Measurements from ENCODE around the gene SPPL2B.
"Not testable (repeated sequence)": the region's sequence is repeated elsewhere in the genome, so short reads cannot be mapped to it uniquely, and the experiment has no call there.

The SPPL2B gene

GRCh38 chr19:2382530-2383222 is 54.2 kb downstream of the SPPL2B start:
- H3K9me3 Mint-ChIP-seq, result peaks cover 8% of the 10 kb centered on the region
- H3K4me1 Mint-ChIP-seq (ENCODE audit: low read depth), result peaks cover 6% of the 10 kb centered on the region
- peaks cover 8% of the 10 kb centered on the region for H3K36me3 Mint-ChIP-seq (ENCODE audit: low read depth)
- no peak overlapping the region for H3K27ac Mint-ChIP-seq
- no peaks in the 10 kb centered on the region for H3K27me3 Mint-ChIP-seq
- no peak overlapping the region for H3K4me3 Mint-ChIP-seq

- Mint-ChIP-seq H3K4me1 (ENCODE audit: low read depth) (peaks cover 6% of the 10 kb centered on the region), H3K27ac (no peak overlapping the region), H3K27me3 (no peaks in the 10 kb centered on the region)
Observed at GRCh38 chr19:2385053-2385721, 56.7 kb downstream of the SPPL2B start.

GRCh38 chr19:2387367-2388288 is 59.1 kb downstream of the SPPL2B start:
- H3K36me3 Mint-ChIP-seq (ENCODE audit: low read depth), result no peaks in the 10 kb centered on the region
- no peak overlapping the region for H3K27ac Mint-ChIP-seq
- peaks cover 9% of the 10 kb centered on the region for H3K4me1 Mint-ChIP-seq (ENCODE audit: low read depth)
- H3K27me3 Mint-ChIP-seq, result no peaks in the 10 kb centered on the region
- no peaks in the 10 kb centered on the region for H3K9me3 Mint-ChIP-seq
- H3K4me3 Mint-ChIP-seq, result no peak overlapping the region

More at GRCh38 chr19:2385053-2385721, 56.7 kb downstream of the SPPL2B start:
- no peak overlapping the region for H3K4me3 Mint-ChIP-seq
- H3K9me3 Mint-ChIP-seq, result no peaks in the 10 kb centered on the region
- H3K36me3 Mint-ChIP-seq (ENCODE audit: low read depth), result no peaks in the 10 kb centered on the region

- Mint-ChIP-seq H3K4me3 (no peak overlapping the region), H3K36me3 (ENCODE audit: low read depth) (no peaks in the 10 kb centered on the region), H3K9me3 (no peaks in the 10 kb centered on the region), H3K27ac (no peak overlapping the region), H3K27me3 (peaks cover 4% of the 10 kb centered on the region), H3K4me1 (ENCODE audit: low read depth) (peaks cover 12% of the 10 kb centered on the region)
Observed at GRCh38 chr19:2389594-2389993, 61.1 kb downstream of the SPPL2B start.

- H3K27ac Mint-ChIP-seq, result no peak overlapping the region
- peaks cover 12% of the 10 kb centered on the region for H3K4me1 Mint-ChIP-seq (ENCODE audit: low read depth)
- no peaks in the 10 kb centered on the region for H3K9me3 Mint-ChIP-seq
Observed at GRCh38 chr19:2391118-2391725, 62.7 kb downstream of the SPPL2B start.

GRCh38 chr19:2392366-2392765 is 63.9 kb downstream of the SPPL2B start:
- no peaks in the 10 kb centered on the region for H3K36me3 Mint-ChIP-seq (ENCODE audit: low read depth)
- no peak overlapping the region for H3K4me3 Mint-ChIP-seq
- H3K9me3 Mint-ChIP-seq, result no peaks in the 10 kb centered on the region
- H3K27me3 Mint-ChIP-seq, result peaks cover 4% of the 10 kb centered on the region
- peaks cover 12% of the 10 kb centered on the region for H3K4me1 Mint-ChIP-seq (ENCODE audit: low read depth)
- no peak overlapping the region for H3K27ac Mint-ChIP-seq

More at GRCh38 chr19:2391118-2391725, 62.7 kb downstream of the SPPL2B start:
- Mint-ChIP-seq H3K4me3 (no peak overlapping the region), H3K36me3 (ENCODE audit: low read depth) (no peaks in the 10 kb centered on the region), H3K27me3 (peaks cover 4% of the 10 kb centered on the region)

GRCh38 chr19:2392899-2393298 is 64.4 kb downstream of the SPPL2B start:
- not testable (repeated sequence) for H3K9me3 Mint-ChIP-seq; H3K27ac Mint-ChIP-seq; H3K4me3 Mint-ChIP-seq; H3K27me3 Mint-ChIP-seq; H3K36me3 Mint-ChIP-seq (ENCODE audit: low read depth)
- H3K4me1 Mint-ChIP-seq (ENCODE audit: low read depth), result peaks cover 12% of the 10 kb centered on the region

GRCh38 chr19:2394054-2394441 is 65.6 kb downstream of the SPPL2B start:
- Mint-ChIP-seq H3K36me3 (ENCODE audit: low read depth) (no peaks in the 10 kb centered on the region), H3K4me3 (no peak overlapping the region), H3K27me3 (peaks cover 4% of the 10 kb centered on the region), H3K27ac (no peak overlapping the region), H3K4me1 (ENCODE audit: low read depth) (peaks cover 12% of the 10 kb centered on the region), H3K9me3 (no peaks in the 10 kb centered on the region)

- Mint-ChIP-seq H3K9me3 (no peaks in the 10 kb centered on the region), H3K27ac (no peak overlapping the region), H3K4me3 (peak overlapping the region; percentile 56), H3K36me3 (ENCODE audit: low read depth) (no peaks in the 10 kb centered on the region), H3K4me1 (ENCODE audit: low read depth) (peaks cover 12% of the 10 kb centered on the region), H3K27me3 (peaks cover 4% of the 10 kb centered on the region)
Observed at GRCh38 chr19:2394442-2395292, 66.2 kb downstream of the SPPL2B start.

- H3K9me3 Mint-ChIP-seq; H3K4me3 Mint-ChIP-seq; H3K36me3 Mint-ChIP-seq (ENCODE audit: low read depth); H3K27ac Mint-ChIP-seq; H3K27me3 Mint-ChIP-seq: not testable (repeated sequence)
- H3K4me1 Mint-ChIP-seq (ENCODE audit: low read depth), result peaks cover 12% of the 10 kb centered on the region
Observed at GRCh38 chr19:2395293-2395829, 66.9 kb downstream of the SPPL2B start.

- not testable (repeated sequence) for H3K4me3 Mint-ChIP-seq; H3K9me3 Mint-ChIP-seq; H3K4me1 Mint-ChIP-seq (ENCODE audit: low read depth); H3K36me3 Mint-ChIP-seq (ENCODE audit: low read depth); H3K27me3 Mint-ChIP-seq; H3K27ac Mint-ChIP-seq
Observed at GRCh38 chr19:2397173-2397572, 68.7 kb downstream of the SPPL2B start.

- H3K4me3 Mint-ChIP-seq, result no peak overlapping the region
- H3K27me3 Mint-ChIP-seq, result no peaks in the 10 kb centered on the region
- H3K36me3 Mint-ChIP-seq (ENCODE audit: low read depth), result no peaks in the 10 kb centered on the region
- H3K27ac Mint-ChIP-seq, result no peak overlapping the region
- peaks cover 5% of the 10 kb centered on the region for H3K4me1 Mint-ChIP-seq (ENCODE audit: low read depth)
- no peaks in the 10 kb centered on the region for H3K9me3 Mint-ChIP-seq
Observed at GRCh38 chr19:2398735-2399305, 70.3 kb downstream of the SPPL2B start.

GRCh38 chr19:2399582-2399981 is 71.1 kb downstream of the SPPL2B start:
- Mint-ChIP-seq H3K4me3 (no peak overlapping the region), H3K9me3 (no peaks in the 10 kb centered on the region), H3K27me3 (no peaks in the 10 kb centered on the region), H3K27ac (no peak overlapping the region), H3K36me3 (ENCODE audit: low read depth) (no peaks in the 10 kb centered on the region), H3K4me1 (ENCODE audit: low read depth) (no peaks in the 10 kb centered on the region)
